ENCODE results near the gene RASSF5. TPM values are rescaled to one million over a fixed set of nuclear protein-coding genes. Genes with fewer than 3 reads are reported as not detected.

The RASSF5 gene
- total RNA-seq, 2 experiments from 2014 or later = 153 to 156 TPM

DNA sequence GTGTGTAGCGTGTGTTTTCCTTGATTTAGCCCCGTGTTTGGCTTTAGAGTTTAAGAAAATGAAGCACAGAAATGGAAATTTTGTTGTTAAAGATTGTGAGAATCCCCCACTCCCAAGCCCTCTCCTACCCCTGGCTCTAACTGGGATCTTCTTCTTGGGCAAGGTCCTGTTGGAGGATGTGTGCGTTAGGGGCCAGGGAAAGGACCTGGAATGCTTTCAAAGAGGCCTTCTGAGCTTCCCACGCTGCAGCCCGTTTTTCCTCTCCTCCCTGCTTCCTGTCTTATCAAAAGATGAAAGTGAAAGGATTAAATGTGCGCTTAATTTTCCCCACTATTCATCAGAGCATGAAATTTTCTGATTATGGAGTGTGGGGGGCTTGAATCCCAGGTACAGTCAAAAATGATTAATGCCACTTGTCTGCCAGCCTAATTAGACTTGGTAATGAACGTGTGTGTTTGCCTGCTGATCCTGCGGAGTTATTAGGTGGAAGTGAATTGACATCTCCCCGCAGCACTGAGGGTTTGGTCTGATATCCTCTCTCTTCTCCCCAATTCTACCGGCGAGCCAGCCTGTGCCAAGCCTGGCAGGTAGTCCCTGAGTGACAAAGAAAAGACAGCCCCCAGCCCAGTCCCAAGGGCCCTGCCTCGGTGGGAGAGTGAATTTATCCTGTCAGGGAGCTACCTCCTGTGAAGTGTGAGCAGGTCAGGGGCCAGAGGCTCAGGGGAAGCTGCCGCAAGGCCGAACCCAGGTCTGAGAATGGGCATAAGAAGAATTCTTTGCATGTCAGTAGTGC is 4.9 kb downstream of the RASSF5 start:
- no peaks in the 10 kb centered on the region for H3K36me3 Mint-ChIP-seq (ENCODE audit: low read depth)
- no peak for ATAC-seq (ENCODE audit: poor library complexity)

DNA sequence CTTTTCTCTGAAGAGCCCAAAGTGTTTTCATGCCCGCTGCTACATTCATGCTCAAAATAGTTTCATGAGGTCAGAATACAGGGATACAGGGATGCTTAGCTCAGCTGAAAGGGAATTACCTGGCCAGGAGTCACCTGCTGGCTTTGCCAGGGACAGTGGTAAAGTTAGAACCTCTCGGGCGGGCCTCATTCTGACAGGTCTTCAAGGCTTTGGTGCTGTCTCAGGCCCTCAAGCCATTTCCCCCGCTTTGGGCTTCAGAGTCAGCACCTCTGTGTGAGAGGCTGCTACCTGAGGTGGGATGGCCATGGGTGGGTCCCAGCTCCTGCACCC is 5.5 kb downstream of the RASSF5 start:
- Mint-ChIP-seq H3K27me3 (peaks cover 15% of the 10 kb centered on the region), H3K9me3 (no peaks in the 10 kb centered on the region), H3K36me3 (ENCODE audit: low read depth) (no peaks in the 10 kb centered on the region), H3K4me1 (ENCODE audit: low read depth) (peaks cover 8% of the 10 kb centered on the region), H3K27ac (no peak overlapping the region), H3K4me3 (no peak overlapping the region)
- peaks cover 4 to 21% of the 10 kb centered on the region in 2 experiments for H3K27me3 ChIP-seq (ENCODE audit: control insufficient read depth in 1 of 2, insufficient read depth in 2 of 2, low read length in 2 of 2)
- CTCF ChIA-PET = no interaction called here
- DNase-seq = no peak
- ATAC-seq (ENCODE audit: poor library complexity) = no peak
- H3K36me3 ChIP-seq (ENCODE audit: insufficient read depth, low read length) = no peaks in the 10 kb centered on the region
- H3K4me3 ChIP-seq (ENCODE audit: low read length) = no peak overlapping the region
- no peaks in the 10 kb centered on the region for H3K9me3 ChIP-seq (ENCODE audit: control insufficient read depth in 1 of 2, insufficient read depth in 1 of 2, low read length in 2 of 2)
- intact Hi-C loops (cut with DNase I, micrococcal nuclease) = no loop called here
- no peak overlapping the region for H3K27ac ChIP-seq (ENCODE audit: low read depth in 1 of 2, low read length in 2 of 2)
- peaks cover 15% of the 10 kb centered on the region for H3K4me1 ChIP-seq (ENCODE audit: insufficient read depth, low read length)
- TF ChIP-seq, protein P1, sequence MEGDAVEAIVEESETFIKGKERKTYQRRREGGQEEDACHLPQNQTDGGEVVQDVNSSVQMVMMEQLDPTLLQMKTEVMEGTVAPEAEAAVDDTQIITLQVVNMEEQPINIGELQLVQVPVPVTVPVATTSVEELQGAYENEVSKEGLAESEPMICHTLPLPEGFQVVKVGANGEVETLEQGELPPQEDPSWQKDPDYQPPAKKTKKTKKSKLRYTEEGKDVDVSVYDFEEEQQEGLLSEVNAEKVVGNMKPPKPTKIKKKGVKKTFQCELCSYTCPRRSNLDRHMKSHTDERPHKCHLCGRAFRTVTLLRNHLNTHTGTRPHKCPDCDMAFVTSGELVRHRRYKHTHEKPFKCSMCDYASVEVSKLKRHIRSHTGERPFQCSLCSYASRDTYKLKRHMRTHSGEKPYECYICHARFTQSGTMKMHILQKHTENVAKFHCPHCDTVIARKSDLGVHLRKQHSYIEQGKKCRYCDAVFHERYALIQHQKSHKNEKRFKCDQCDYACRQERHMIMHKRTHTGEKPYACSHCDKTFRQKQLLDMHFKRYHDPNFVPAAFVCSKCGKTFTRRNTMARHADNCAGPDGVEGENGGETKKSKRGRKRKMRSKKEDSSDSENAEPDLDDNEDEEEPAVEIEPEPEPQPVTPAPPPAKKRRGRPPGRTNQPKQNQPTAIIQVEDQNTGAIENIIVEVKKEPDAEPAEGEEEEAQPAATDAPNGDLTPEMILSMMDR (IDR thresholded peaks at IDR 0.05) = no peak
- POLR2A ChIA-PET = no interaction called here

More for the DNA sequence above, 4.9 kb downstream of the RASSF5 start:
- H3K9me3 ChIP-seq (ENCODE audit: control insufficient read depth in 1 of 2, insufficient read depth in 1 of 2, low read length in 2 of 2) = no peaks in the 10 kb centered on the region
- H3K4me3 Mint-ChIP-seq = no peak overlapping the region
- H3K36me3 ChIP-seq (ENCODE audit: insufficient read depth, low read length) = no peaks in the 10 kb centered on the region
- peaks cover 8% of the 10 kb centered on the region for H3K4me1 Mint-ChIP-seq (ENCODE audit: low read depth)
- ChIA-PET POLR2A (no interaction called here), CTCF (no interaction called here)
- no peak overlapping the region for H3K4me3 ChIP-seq (ENCODE audit: low read length)
- H3K27me3 ChIP-seq (ENCODE audit: control insufficient read depth in 1 of 2, insufficient read depth in 2 of 2, low read length in 2 of 2) = peaks cover 4 to 21% of the 10 kb centered on the region in 2 experiments
- no peaks in the 10 kb centered on the region for H3K9me3 Mint-ChIP-seq
- TF ChIP-seq, protein P1 (IDR thresholded peaks at IDR 0.05) = no peak
- DNase-seq = no peak
- H3K27ac Mint-ChIP-seq = no peak overlapping the region
- no peak overlapping the region for H3K27ac ChIP-seq (ENCODE audit: low read depth in 1 of 2, low read length in 2 of 2)
- peaks cover 17% of the 10 kb centered on the region for H3K4me1 ChIP-seq (ENCODE audit: insufficient read depth, low read length)
- intact Hi-C loops (cut with DNase I, micrococcal nuclease) = no loop called here
- peaks cover 15% of the 10 kb centered on the region for H3K27me3 Mint-ChIP-seq

DNA sequence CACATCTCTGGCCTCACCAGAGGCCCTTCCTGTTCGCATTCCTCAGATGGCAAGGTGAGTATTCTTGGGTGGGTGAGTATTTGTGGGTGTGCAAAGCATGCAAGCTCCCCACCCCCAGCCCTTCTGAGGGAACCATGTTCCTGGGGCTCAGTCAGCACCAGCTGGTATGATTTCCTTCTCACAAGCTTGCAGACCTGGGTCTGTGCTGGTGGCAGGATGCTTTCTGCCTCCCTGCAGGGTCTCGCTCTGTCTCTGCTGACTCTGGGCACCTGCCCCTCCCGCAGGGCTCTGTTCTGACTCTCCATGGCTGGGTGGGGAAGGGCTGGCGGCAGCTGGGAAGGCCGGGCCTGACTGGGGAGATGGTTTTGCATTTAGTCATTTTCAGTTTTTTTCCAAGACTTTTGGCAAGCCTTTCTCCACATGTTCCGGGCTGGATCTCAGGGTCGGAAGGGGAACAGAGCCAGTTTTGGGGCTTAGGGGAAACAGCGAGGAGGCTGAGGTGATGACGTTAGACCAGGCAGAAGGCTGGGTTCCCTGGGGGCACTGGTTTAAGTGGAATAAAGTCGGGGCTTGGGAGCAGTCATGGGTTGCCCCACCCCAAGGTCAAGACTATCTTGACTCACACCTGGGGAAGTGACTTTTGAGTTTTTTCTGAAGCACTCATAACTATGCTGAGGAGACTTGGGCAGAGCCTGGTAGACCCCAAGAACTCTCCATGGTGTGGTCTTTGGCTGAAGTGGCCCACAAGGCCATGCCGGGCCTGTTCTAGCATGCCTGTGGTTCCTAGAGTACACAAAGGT is 6.2 kb downstream of the RASSF5 start:
- Histone ChIP-seq H3K27me3 (ENCODE audit: control insufficient read depth in 1 of 2, insufficient read depth in 2 of 2, low read length in 2 of 2) (peaks cover 2 to 17% of the 10 kb centered on the region in 2 experiments), H3K36me3 (ENCODE audit: insufficient read depth, low read length) (no peaks in the 10 kb centered on the region), H3K27ac (ENCODE audit: low read depth in 1 of 2, low read length in 2 of 2) (no peak overlapping the region), H3K4me1 (ENCODE audit: insufficient read depth, low read length) (peaks cover 8% of the 10 kb centered on the region), H3K4me3 (ENCODE audit: low read length) (no peak overlapping the region), H3K9me3 (ENCODE audit: control insufficient read depth in 1 of 2, insufficient read depth in 1 of 2, low read length in 2 of 2) (no peaks in the 10 kb centered on the region)
- POLR2A ChIA-PET = no interaction called here
- Mint-ChIP-seq H3K36me3 (ENCODE audit: low read depth) (no peaks in the 10 kb centered on the region), H3K27ac (no peak overlapping the region), H3K27me3 (peaks cover 15% of the 10 kb centered on the region), H3K4me1 (ENCODE audit: low read depth) (peaks cover 6% of the 10 kb centered on the region), H3K9me3 (no peaks in the 10 kb centered on the region), H3K4me3 (no peak overlapping the region)
- intact Hi-C loops (cut with DNase I, micrococcal nuclease) = no loop called here
- TF ChIP-seq, protein P1 (IDR thresholded peaks at IDR 0.05) = no peak
- no peak for DNase-seq
- no peak for ATAC-seq (ENCODE audit: poor library complexity)
- CTCF ChIA-PET = no interaction called here

Measured in CD4-positive, alpha-beta T cell (primary cell).